Stimulated activated CD4-positive, alpha-beta T cell treated with anti-CD3 and anti-CD28 coated beads, TNF-alpha, amount 100 ng/mL, for 4 hours (primary cell): ENCODE data around the gene NTS.

Experiments used
- DNase-seq, 3 experiments: peaks; one replicate each; pipeline ENCODE4 v3.0.0-alpha.2; 2020; ENCODE audit warnings: low read depth in 3 of 3

NTS gene

DNA sequence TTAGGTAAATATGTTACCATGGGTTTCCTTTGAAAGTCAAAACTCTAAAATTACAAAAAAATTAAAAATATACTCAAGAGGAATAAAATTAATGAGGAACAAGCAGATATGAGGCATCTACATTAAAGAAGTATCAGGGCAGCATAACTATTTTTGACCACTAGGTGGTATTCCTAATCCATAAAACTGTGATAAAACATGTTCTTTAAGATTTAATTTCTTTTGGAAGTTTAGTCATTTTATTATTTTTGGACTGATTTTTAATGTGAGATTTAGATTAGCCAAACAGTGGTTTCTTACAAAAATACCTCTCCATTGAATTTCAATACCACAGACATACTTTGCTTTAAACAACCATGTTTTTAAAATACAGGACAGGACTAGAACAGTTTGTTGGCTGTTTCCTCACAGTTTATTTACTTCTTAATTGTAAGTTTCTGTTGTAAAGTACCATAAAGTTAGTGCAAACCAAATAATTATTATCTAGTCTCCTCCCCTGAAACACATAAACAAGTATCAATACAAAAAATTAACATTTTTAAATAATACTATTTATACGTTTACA, 49.8 kb downstream of the NTS start:
- no peak for DNase-seq

DNA sequence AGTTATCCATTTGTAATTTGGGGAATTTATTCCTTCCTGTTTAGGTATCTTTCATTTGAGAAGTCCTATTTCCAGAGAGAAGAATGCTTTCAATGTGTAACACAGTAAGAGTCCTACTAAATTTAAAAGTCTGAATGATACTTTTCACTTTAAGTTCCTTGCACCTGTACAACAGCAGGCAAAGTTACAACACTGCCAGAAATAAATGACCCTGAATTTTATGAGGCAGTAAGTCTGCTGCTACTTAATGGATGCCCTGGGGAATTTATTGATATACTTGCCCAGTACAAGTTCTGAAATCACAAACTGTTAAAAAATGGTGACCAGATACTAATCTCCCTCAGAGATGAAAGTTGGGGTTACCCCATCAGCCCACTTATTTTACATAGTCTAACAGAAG, 53.1 kb downstream of the NTS start:
- DNase-seq: no peak
